Hepatocyte (in vitro differentiated cells): ENCODE data around the gene KCNK6. TPM values are rescaled to one million over a fixed set of nuclear protein-coding genes. Genes with fewer than 3 reads are reported as not detected.
A peak's percentile ranks its signal among the peaks of the same experiment; 100 is the strongest.

Experiments
- DNase-seq: peaks from one replicate; pipeline ENCODE4 v3.0.0-alpha.2; 2016; ENCODE audit warnings: low spot score
- H2AFZ ChIP-seq: fragments of 200-600 bp; sonication (generic); 2 replicates; pipeline ENCODE4 v1.6.0; 2016; ENCODE audit warnings: antibody characterized with exemption, mild to moderate bottlenecking
- H3K27ac ChIP-seq: fragments of 200-600 bp; sonication (generic); 2 replicates; pipeline ENCODE4 v1.5.1; 2016; ENCODE audit warnings: mild to moderate bottlenecking
- H3K27me3 ChIP-seq: fragments of 200-600 bp; sonication (generic); 2 replicates; pipeline ENCODE4 v1.6.1; 2016
- H3K36me3 ChIP-seq: fragments of 200-600 bp; sonication (generic); replicated peaks from 2 replicates; pipeline ENCODE4 v1.5.1; 2016; ENCODE audit warnings: low read depth; ENCODE audit not compliant: insufficient read depth
- H3K4me1 ChIP-seq: fragments of 200-600 bp; sonication (generic); 2 replicates; pipeline ENCODE4 v1.5.1; 2016; ENCODE audit warnings: mild to moderate bottlenecking, moderate library complexity; ENCODE audit not compliant: insufficient read depth
- H3K4me2 ChIP-seq: fragments of 200-600 bp; sonication (generic); 2 replicates; pipeline ENCODE4 v1.6.0; 2016
- H3K4me3 ChIP-seq: fragments of 200-600 bp; sonication (generic); 2 replicates; pipeline ENCODE4 v1.5.1; 2016; ENCODE audit warnings: mild to moderate bottlenecking
- H3K79me2 ChIP-seq: fragments of 200-600 bp; sonication (generic); 2 replicates; pipeline ENCODE4 v1.6.0; 2017; ENCODE audit warnings: mild to moderate bottlenecking
- H3K9me2 ChIP-seq: fragments of 200-600 bp; sonication (generic); replicated peaks from 2 replicates; pipeline ENCODE4 v1.6.0; 2017; ENCODE audit warnings: mild to moderate bottlenecking; ENCODE audit not compliant: insufficient read depth
- H3K9me3 ChIP-seq: fragments of 200-600 bp; sonication (generic); 2 replicates; pipeline ENCODE4 v1.5.1; 2016; ENCODE audit warnings: low read depth, mild to moderate bottlenecking
- H4K20me1 ChIP-seq: fragments of 200-600 bp; sonication (generic); 2 replicates; pipeline ENCODE4 v1.6.0; 2016; ENCODE audit warnings: mild to moderate bottlenecking; ENCODE audit not compliant: insufficient read depth, poor library complexity, severe bottlenecking
- EZH2 ChIP-seq: fragments of 200-600 bp; sonication (generic); IDR thresholded peaks from 2 replicates; pipeline ENCODE4 v1.6.1; 2016; ENCODE audit warnings: antibody characterized with exemption, mild to moderate bottlenecking, borderline replicate concordance
- EZH2phosphoT487 ChIP-seq: fragments of 200-600 bp; sonication (generic); IDR thresholded peaks from one replicate; pipeline ENCODE4 v1.6.1; 2018; ENCODE audit warnings: antibody characterized with exemption, mild to moderate bottlenecking, low read depth, moderate library complexity; ENCODE audit not compliant: unreplicated experiment, severe bottlenecking
- WGBS: methylation state at CpG from one replicate; pipeline ENCODE4 v1.1.6; 2016; ENCODE audit warnings: low lambda C conversion rate; ENCODE audit errors: missing lambda C conversion rate; 5-methylcytosine and 5-hydroxymethylcytosine counted together
- polyA plus RNA-seq: library from polyadenylated mRNA; unstranded; fragments of >200 nt; fragmentation: Nextera tagmentation; extraction: Ambion mirVana; gene quantifications from 2 replicates; pipeline ENCODE4 v1.2.1, GENCODE V29; 2016
- total RNA-seq: library from RNA; depleted of rRNA; stranded (reverse); fragments of >200 nt; gene quantifications from 2 replicates; pipeline ENCODE4 v1.2.3, GENCODE V29; 2014
- TF ChIP-seq, protein P1 (sequence below): fragments of 200-600 bp; sonication (generic); IDR thresholded peaks from 2 replicates; pipeline ENCODE4 v1.5.1; 2016; ENCODE audit warnings: antibody characterized with exemption, mild to moderate bottlenecking; ENCODE audit not compliant: poor library complexity

Gene KCNK6
- total RNA-seq (7.1 and 9.0 TPM in 2 replicates), polyA plus RNA-seq (16.0 and 21.5 TPM in 2 replicates)

DNA sequence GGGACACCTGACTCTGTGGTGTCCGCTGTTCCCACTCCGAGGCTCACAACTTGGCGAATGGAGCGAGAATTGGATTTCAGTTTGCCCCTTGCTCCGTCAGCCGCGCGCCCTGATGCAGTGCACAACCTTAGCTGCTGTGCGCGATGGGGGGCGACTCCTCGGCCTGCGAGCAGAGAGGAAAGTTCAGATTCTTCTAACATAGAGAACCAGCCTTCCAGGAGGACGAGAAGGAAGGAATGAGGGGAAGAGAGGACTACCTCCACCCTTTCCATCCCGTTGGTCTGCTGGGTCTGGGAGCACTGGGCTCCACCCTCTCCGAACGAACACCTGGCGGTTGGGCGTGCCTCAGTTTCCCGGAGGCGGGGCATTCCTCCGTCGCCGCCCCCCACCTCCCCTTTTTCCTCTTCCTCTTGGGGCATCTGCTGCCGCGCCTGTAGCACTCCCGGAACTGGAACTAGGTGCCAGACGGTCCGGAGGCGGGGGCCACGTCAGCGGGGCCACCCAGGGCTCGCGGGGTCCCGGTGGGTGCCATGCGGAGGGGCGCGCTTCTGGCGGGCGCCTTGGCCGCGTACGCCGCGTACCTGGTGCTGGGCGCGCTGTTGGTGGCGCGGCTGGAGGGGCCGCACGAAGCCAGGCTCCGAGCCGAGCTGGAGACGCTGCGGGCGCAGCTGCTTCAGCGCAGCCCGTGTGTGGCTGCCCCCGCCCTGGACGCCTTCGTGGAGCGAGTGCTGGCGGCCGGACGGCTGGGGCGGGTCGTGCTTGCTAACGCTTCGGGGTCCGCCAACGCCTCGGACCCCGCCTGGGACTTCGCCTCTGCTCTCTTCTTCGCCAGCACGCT is at the start of gene KCNK6:
TSS of gene KCNK6 (plus strand) at position 425 of the 838 bp plus-strand sequence. CDS start at position 531, 106 bp downstream.
- TF ChIP-seq, protein P1, sequence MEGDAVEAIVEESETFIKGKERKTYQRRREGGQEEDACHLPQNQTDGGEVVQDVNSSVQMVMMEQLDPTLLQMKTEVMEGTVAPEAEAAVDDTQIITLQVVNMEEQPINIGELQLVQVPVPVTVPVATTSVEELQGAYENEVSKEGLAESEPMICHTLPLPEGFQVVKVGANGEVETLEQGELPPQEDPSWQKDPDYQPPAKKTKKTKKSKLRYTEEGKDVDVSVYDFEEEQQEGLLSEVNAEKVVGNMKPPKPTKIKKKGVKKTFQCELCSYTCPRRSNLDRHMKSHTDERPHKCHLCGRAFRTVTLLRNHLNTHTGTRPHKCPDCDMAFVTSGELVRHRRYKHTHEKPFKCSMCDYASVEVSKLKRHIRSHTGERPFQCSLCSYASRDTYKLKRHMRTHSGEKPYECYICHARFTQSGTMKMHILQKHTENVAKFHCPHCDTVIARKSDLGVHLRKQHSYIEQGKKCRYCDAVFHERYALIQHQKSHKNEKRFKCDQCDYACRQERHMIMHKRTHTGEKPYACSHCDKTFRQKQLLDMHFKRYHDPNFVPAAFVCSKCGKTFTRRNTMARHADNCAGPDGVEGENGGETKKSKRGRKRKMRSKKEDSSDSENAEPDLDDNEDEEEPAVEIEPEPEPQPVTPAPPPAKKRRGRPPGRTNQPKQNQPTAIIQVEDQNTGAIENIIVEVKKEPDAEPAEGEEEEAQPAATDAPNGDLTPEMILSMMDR, result no peak
- TF ChIP-seq EZH2phosphoT487 (no peak), EZH2 (no peak)
- peak; percentile 63 for DNase-seq
- Histone ChIP-seq H3K36me3 (no peaks in the 10 kb centered on the region), H3K27ac (peak within 1 kb of the TSS; percentile 50), H2AFZ (peak within 1 kb of the TSS; percentile 86), H3K27me3 (peaks cover 17% of the 10 kb centered on the region), H3K9me3 (no peaks in the 10 kb centered on the region), H4K20me1 (no peaks in the 10 kb centered on the region), H3K4me1 (no peaks in the 10 kb centered on the region), H3K79me2 (peaks cover 3% of the 10 kb centered on the region), H3K4me3 (peak within 1 kb of the TSS; percentile 69), H3K4me2 (peak within 1 kb of the TSS; percentile 100), H3K9me2 (no peaks in the 10 kb centered on the region)
- WGBS, result 4% methylated on average over 57 of the region's 76 CpGs

DNA sequence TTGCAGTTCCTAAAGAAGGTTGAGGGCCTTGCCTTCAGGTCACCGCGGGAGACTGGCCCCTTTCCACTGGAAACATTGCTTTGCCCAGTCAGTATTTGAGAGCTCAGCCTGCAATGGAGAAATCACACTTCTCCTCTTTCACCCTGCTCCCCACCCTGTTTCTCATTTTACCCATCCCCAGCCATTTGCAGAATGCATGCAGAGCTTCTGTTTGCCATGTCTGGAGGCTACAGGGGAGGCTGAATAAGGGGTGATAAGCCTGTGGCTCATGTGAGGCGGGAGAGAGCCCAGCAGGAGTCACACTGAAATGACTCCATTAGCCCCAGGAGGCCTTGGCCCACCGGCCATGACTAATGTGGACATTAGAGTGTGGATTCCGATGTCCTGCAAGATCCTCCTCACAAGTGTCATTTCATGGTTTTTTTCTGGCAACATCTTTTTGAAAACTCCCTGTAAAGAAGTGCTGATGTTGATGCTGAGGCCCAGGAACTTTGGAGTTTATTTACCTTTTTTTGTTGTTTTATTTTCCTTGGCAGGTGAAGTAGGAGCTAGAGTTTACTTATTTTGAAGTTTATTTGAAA is 49.0 kb upstream of the KCNK6 start:
- Histone ChIP-seq H4K20me1 (peaks cover 53% of the 10 kb centered on the region), H3K4me2 (peak overlapping the region; percentile 16), H3K27ac (peak overlapping the region; percentile 14)

DNA sequence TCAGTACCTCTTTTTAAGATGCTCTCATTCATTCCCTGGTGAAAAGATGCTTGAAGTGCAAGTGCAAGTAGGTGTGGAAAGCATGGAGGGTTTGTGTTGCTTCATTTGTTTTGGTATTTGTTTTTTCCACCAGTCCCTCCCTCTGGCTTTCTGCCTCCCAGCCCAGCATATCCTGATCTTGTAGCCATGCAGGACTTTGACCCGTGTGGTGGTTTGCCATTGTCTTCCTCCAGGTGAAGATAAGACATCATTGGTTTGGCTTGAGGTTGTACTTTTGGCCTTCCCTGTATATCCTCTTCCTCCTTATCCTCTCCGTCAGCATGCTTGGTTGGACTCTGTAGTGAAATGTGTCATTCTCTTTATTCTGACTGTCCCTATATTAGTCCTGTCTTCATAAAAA is 46.1 kb upstream of the KCNK6 start:
- Histone ChIP-seq H3K4me2 (peak overlapping the region; percentile 20), H3K9me2 (no peaks in the 10 kb centered on the region), H3K4me1 (peaks cover 42% of the 10 kb centered on the region), H3K27ac (peak overlapping the region; percentile 63), H3K9me3 (no peaks in the 10 kb centered on the region), H3K27me3 (no peaks in the 10 kb centered on the region), H3K79me2 (peaks cover 93% of the 10 kb centered on the region), H3K36me3 (no peaks in the 10 kb centered on the region), H3K4me3 (no peak overlapping the region), H2AFZ (no peak overlapping the region), H4K20me1 (peaks cover 52% of the 10 kb centered on the region)
- 59% methylated on average over 2 of the region's 2 CpGs for WGBS
- TF ChIP-seq EZH2, result no peak
- DNase-seq, result peak; percentile 59

More for the DNA sequence above, 49.0 kb upstream of the KCNK6 start:
- no peak overlapping the region for H2AFZ ChIP-seq
- peaks cover 27% of the 10 kb centered on the region for H3K4me1 ChIP-seq
- H3K79me2 ChIP-seq, result peaks cover 91% of the 10 kb centered on the region
- H3K9me2 ChIP-seq, result no peaks in the 10 kb centered on the region
- H3K27me3 ChIP-seq, result no peaks in the 10 kb centered on the region
- H3K9me3 ChIP-seq, result no peaks in the 10 kb centered on the region
- TF ChIP-seq EZH2, result no peak
- TF ChIP-seq, protein P1, result no peak
- TF ChIP-seq EZH2phosphoT487, result no peak
- no peak for DNase-seq
- 40% methylated on average over 5 of the region's 5 CpGs for WGBS
- H3K4me3 ChIP-seq, result no peak overlapping the region
- H3K36me3 ChIP-seq, result no peaks in the 10 kb centered on the region

DNA sequence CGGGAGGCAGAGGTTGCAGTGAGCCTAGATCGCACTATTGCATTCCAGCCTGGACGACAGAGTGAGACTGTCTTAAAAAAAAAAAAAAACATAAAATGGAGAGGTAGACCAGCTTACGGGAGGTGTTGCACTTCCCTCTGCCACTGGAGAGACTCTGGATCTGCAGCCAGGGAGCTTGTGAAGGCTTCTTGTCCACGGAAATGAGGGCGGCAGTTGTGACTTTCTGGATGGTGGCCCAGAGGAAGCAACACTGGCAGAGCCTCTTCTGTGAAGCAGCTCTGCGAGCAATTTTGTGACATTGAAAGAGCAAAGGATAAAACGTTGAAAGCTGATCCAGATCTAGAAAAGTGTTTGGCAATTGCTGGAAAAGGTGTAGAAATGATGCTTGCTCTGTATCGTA is 44.9 kb upstream of the KCNK6 start:
- Histone ChIP-seq H3K27me3 (no peaks in the 10 kb centered on the region), H3K4me3 (no peak overlapping the region), H3K4me1 (peaks cover 44% of the 10 kb centered on the region), H3K4me2 (no peak overlapping the region), H3K9me2 (no peaks in the 10 kb centered on the region), H2AFZ (no peak overlapping the region), H3K36me3 (no peaks in the 10 kb centered on the region), H3K9me3 (no peaks in the 10 kb centered on the region), H3K79me2 (peaks cover 93% of the 10 kb centered on the region), H3K27ac (no peak overlapping the region), H4K20me1 (peaks cover 49% of the 10 kb centered on the region)
- TF ChIP-seq EZH2phosphoT487 (no peak), EZH2 (no peak)
- TF ChIP-seq, protein P1, result no peak
- WGBS, result 82% methylated on average over 9 of the region's 9 CpGs
- no peak for DNase-seq
